GM18508 (cell line): ENCODE results near the gene PSAP.

Source experiments
- ATAC-seq: cut with Tn5 transposase; IDR thresholded peaks from one replicate; pipeline ENCODE4 v1.9.1; 2021; ENCODE audit warnings: moderate number of reproducible peaks; ENCODE audit not compliant: insufficient read depth, unreplicated experiment

The PSAP gene

DNA sequence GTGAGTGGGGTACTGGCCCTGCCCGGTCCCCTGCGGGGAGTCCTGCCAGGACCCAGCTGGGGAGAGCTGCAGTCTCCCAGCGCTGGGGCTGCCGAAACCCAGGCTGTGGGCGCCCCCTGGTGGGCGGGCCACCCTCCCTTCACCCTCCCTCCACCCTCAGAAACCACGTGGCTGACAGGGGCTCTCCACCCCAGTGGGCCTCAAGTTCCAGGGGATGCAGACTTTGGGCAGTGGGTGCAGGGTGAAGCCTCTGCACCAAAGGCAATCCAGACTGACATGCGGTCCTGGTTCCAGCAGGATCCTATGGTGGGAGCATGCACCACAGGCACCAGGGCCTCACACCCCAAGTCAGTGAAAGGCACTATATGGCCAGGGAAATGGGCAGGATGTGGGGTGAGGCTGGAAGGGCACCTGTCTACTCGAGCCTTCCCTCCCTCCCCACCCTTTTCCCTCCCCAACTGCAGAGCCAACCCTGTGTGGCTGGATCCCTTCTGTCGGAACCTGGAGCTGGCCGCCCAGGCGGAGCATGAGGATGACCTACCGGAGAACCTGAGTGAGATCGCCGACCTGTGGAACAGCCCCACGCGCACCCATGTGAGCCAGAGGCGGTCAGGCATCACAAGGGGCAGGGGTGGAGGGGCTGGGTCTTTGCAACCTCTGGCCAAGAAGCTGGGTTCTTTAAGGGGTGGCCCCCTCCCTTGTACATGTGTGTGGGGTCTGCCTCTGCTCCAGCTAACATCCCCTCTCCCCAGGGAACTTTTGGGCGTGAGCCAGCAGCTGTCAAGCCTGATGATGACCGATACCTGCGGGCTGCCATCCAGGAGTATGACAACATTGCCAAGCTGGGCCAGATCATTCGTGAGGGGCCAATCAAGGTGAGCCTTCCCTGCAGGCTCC lies 38.8 kb downstream of the PSAP start:
- no peak for ATAC-seq

DNA sequence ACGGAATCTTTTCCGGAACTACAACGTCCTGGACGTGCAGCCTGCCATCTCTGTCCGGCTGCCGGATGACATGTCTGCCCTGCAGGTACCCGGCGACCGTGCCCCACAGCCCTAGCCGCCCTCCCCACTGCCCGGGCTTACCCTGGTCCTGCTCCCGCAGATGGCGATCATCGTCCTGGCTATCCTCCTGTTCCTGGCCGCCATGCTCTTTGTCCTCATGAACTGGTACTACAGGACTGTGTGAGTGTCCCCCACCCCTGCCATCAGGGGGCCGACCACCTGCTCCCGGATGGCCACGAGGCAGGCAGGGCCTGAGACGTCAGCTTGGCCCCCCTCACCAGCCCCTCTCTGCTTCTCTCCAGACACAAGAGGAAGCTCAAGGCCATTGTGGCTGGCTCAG lies 39.7 kb downstream of the PSAP start:
- no peak for ATAC-seq

DNA sequence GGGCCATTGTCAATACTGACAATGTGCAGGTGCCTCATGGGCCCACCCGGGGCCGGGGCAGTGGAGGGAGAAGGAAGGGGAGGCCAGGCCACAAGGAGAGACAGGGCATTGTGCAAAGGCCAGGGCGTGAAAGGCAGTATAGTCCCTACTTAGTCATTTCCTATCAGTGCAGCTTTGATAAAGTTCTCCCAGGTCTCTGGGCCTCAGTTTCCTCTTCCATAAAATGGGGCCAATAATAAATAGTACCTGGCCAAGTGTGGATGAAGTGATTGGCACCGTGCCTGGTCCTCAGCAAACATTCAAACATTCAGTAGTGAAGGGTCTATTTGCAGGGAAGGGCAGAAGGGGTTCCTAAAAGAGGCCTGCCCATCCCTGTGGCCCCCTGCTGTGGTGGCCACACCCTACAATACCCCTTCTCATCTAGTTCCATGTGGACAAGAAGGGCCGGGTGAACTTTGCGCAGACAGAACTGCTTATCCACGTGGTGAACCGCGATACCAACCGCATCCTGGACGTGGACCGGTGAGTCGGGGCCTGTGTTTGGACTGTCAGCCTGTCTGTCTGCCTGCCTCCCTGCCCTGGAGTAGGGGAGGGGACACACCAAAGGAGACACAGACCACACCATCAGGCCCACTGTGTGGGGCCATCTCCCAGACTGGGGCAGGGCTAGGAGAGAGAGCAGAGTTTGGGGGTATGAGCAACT lies 40.9 kb downstream of the PSAP start:
- ATAC-seq, result no peak

DNA sequence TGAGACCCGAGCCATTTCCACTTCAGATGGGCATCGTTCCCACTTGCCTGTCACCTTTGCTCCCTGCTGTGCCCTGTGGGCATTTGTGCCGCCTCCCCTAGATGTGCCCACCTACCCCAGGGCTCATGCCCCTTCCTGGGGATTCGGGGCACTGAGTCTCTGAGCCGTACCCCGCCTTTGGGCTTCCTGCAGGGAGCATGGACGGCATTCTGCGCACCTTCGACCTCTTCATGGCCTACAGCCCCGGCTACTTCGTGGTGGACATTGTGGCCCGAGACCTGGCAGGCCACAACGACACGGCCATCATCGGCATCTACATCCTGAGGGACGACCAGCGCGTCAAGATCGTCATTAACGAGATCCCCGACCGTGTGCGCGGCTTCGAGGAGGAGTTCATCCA lies 41.4 kb downstream of the PSAP start:
- no peak for ATAC-seq

DNA sequence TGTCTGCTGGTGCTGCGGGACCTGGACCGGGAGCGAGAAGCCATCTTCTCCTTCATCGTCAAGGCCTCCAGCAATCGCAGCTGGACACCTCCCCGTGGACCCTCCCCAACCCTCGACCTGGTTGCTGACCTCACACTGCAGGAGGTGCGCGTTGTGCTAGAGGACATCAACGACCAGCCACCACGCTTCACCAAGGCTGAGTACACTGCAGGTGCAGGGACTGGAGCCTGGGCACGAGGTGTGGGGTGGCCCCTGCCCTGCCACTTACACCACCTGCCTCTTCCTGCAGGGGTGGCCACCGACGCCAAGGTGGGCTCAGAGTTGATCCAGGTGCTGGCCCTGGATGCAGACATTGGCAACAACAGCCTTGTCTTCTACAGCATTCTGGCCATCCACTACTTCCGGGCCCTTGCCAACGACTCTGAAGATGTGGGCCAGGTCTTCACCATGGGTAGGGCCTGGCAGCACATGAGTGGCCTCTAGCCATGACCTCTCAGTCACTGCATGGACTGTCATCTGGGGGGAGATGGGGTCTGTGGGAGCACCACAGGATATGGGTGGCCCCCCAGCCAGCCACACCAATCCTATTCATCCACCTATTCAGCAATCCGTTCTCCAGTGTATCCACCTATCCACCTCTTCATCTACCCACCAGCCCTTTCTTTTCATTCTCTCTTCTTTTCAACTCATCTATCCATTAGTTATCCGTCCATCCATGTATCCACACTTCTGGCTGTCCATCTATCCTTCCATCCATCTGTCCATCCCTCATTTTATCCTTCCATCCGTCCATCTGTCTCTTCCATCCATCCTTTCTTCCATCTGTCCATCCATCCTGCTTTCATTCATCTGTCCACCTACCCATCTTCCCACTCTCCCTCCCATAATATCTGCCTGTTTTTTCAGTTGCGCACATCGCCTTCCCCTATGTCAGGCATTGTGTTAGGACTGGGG lies 43.2 kb downstream of the PSAP start:
- no peak for ATAC-seq

DNA sequence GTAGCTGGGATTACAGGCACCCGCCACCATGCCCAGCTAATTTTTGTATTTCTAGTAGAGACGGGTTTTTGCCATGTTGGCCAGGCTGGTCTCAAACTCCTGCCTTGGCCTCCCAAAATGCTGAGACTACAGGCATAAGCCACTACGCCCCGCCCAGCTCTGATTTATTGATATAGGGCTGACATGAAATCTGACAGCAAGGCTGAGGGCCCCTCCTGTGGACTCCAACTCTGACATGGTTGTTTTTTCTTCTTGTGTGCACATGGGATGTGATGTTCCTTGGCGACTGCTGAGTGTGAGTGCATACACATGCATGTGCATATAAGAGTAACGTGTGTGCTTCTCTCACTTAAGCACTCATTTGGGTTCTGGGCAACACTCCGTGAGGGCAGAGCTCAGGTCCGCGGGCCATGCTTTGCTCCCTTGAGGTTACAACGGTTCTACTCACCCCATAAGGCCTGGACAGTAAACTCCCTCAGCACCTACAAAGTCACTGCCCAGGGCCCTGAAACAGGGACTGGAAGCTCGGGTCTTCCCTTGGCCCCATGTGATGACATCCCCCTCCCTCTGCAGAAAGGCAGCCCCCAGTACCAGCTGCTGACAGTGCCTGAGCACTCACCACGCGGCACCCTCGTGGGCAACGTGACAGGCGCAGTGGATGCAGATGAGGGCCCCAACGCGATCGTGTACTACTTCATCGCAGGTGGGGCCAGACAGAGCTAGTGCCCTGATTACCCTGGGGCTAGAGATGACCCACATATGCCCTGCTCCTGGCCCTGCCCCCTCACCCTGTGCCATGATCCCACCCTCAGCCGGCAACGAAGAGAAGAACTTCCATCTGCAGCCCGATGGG lies 44.1 kb downstream of the PSAP start:
- no peak for ATAC-seq

DNA sequence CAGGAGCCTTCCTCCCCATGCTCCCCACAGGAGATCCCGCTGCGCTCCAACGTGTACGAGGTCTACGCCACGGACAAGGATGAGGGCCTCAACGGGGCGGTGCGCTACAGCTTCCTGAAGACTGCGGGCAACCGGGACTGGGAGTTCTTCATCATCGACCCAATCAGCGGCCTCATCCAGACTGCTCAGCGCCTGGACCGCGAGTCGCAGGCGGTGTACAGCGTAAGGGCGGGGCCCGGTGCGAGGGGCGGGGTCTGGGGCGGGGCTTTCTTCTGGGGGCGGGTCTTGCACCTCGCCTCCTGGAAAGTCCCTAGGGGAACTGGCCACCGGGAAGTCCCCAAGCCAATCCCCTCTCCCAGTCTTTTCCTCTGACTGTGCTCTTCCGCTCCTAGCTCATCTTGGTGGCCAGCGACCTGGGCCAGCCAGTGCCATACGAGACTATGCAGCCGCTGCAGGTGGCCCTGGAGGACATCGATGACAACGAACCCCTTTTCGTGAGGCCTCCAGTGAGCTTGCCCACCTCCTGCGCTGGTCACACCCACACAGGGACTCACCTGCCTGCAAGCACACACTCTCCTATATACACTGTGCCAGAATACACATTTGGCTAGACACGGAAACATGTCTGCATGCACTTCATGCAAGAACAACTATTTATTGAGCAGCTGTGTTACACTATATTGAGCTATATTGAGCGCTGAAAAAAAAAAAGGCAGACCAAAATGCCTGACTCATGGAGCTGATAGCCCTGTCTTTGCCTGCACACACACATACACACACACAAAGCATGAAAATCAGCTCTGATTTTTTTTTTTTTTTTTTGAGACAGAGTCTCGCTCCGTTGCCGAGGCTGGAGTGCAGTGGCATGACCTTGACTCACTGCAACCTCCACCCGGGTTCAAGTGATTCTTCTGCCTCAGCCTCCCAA lies 45.0 kb downstream of the PSAP start:
- ATAC-seq, result no peak

DNA sequence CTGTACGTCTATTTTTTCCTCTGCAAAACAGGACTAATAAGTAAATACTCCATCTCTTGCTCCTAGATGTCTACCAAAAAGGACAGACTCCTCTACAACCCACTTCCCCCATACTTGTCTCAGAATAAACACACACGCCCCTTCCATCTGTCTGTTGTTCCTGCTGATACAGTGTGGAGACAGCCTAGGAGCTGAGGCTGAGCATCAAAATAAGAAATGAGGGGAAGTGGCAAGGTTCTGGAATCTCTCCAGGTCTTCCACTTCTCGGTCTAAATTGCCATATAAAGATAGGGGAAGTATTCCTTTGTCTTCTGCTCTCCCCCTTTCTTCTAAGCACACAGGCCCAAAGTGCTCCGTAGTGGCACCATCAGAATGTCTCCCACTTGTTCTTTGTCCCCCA lies 47.0 kb downstream of the PSAP start:
- ATAC-seq, result no peak

DNA sequence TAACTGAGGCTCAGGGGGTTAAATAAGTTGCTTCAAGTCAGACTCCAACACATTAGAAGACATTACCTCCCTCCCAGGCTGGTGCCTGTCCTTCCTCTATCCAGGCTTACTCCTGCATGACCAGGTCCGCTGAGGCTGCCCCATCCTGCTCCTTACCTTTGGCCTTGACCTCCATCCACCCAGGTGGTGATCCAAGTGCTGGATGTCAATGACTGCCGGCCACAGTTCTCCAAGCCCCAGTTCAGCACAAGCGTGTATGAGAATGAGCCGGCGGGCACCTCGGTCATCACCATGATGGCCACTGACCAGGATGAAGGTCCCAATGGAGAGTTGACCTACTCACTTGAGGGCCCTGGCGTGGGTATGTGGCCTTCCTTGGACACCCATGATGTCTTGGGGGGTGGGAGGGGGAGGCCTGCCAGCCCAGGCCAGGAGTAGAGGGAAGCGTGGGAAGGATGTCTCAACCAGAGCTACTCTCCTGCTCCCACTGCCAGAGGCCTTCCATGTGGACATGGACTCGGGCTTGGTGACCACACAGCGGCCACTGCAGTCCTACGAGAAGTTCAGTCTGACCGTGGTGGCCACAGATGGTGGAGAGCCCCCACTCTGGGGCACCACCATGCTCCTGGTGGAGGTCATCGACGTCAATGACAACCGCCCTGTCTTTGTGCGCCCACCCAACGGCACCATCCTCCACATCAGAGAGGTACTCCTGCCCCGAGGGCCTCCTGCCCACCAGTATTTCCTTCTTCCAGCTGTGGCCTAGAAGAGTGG lies 48.1 kb downstream of the PSAP start:
- ATAC-seq, result no peak

DNA sequence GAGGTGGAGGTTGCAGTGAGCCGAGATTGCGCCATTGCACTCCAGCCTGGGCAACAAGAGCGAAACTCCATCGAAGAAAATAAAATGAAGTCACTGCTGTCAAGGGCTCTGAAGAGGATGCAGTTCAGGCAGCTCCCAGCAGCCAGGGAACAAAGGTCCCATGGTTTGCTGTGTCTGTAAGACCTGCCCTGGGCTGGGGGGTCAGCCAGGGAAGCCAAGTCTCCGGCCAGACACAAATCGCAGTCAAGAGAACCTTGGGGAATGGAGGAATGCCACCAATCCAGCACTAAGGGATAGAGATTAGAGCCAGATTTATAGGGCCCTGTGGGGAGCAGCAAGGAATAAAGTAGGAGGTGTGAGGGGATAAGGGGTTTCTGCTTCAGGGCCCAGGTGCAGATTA lies 48.8 kb downstream of the PSAP start:
- no peak for ATAC-seq

DNA sequence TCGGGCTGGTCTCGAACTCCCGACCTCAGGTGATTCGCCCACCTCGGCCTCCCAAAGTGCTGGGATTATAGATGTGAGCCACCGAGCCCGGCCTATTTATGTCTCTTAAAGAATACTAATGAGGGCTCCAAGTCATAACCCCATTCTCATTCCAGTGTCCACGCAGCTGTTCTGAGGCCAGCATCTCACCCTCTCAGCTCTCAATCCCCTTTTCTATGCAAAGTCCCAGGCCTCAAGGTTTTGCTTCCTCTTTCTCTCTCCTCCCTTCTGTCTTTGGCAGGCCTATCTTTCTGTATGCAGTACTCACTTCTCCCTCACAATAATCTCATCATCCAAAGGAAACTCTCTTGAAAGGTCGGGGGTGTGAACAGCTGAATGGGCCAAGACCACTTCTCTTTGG lies 49.7 kb downstream of the PSAP start:
- no peak for ATAC-seq

DNA sequence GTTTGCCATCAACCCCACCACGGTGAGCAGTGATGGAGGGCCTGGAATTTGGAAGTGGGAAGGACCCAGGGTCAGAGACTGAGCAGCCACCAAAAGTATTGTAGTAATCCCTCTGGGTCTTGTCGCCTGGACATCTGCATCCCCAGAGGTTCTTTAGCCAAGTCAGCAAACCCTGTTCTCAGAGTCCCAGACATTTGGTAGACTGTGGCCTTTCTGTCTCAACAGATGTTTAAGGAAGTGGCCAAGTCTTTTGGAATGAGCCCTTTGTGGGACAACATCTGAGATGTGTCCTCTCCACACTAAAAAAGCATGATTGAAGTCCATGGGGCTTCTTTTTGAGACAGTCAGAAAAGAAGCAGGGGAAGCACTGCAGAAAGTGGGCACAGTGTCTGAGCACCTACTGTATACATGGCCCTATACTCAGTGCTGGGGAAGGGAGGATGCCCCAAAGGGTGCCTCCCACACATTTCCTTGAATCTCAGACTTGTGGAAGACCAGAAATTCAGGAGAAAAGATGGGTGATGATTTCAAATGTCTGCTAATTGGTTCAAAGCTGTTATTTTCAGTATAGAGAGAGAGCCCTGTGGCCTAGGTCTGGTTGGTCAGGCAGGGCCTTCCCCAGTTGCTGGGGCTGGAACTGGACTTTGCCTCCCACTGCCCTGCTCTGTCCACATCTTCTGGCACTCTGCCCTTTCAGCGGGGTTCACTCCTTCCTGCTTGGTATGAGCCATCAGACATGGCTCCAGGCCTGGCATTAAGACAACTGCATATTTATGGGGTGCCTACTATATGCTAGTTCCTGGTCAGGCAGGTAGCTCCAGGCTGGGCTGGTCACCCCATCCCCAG lies 51.2 kb downstream of the PSAP start:
- no peak for ATAC-seq

DNA sequence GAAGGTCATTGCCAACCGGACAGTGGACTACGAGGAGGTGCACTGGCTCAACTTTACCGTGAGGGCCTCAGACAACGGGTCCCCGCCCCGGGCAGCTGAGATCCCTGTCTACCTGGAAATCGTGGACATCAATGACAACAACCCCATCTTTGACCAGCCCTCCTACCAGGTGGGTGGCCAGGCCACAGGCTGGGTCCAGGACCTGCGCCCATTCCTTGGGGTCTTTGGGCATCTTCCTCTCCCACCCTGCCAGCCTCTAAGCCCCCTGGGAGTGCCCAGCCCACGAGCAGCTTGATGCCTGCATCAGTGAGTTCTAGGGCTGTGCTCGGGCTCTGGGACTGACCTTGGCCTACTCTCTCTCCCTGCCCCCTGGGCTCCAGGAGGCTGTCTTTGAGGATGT lies 51.9 kb downstream of the PSAP start:
- ATAC-seq, result no peak

DNA sequence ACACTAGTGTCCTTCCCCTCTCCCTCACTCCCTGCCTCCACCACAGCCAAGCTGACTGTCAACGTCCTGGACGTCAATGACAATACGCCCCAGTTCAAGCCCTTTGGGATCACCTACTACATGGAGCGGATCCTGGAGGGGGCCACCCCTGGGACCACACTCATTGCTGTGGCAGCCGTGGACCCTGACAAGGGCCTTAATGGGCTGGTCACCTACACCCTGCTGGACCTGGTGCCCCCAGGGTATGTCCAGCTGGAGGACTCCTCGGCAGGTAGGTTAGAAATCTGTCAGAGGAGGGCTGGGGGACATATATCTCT lies 52.8 kb downstream of the PSAP start:
- no peak for ATAC-seq

DNA sequence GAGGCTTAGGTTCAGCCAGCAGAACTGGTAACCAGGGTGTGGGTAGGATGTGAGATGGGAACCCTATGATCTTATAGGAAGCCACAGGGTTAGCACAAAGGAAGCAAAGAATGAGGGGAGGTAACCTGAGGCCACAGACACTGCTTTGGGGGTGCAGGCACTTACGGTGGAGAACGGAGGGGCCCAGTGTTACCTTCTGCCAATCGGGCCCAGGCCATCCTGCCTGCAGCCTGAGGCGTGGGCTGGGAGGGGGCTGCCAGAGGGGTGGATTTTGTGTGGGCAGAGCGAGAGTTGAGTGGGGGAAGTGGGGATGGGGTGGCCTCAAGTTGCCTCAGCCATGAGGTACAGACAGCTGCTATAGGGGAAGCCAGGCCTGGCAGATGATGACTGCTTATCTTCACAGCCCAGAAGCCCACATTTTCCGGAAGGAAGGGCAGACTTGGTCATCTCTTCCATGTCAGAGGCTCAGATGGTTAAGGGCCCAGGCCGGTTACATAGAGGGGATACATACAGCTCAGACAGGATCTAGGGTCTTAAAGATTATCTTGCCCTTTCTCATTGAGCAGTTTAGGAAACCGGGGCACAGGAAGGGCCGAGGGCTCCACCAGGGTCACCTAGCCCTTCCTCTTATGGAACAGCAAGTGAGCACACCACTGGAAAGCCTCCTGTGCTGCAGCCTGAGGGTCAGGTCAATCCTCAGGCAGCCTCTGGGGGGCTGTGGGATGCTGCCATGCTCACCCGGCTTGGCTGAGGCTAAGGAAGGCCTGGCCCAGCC lies 53.3 kb downstream of the PSAP start:
- no peak for ATAC-seq

DNA sequence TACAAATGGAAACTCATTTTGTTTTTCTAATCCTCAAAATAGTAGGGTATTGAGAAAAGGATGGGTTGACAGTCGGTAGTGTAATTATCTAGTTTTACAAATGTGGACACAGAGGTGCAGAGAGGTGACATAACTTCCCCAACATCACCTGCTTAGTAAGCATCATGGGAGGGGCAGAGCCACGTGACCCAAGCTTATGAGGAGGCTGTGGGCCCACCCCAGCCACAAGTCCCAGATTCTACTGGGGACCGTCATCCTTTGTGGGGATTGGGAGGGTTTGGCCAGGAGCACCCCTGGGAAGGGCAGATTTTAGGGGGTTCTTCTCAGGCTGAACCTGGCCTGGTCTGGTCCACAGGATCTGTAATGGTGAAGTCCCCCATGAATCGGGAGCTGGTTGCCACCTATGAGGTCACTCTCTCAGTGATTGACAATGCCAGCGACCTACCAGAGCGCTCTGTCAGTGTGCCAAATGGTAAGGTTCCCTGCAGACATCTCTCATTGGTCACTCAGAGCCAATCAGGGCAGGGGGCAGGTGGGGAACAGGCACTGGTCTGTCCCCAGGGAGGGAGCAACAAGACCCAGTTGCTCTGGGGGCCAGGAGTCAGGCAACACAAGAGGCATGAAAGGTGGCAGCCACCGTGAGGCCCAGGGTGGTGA lies 54.2 kb downstream of the PSAP start:
- ATAC-seq, result no peak
